ENCODE results near the gene TMSB4X.
"Not testable (repeated sequence)": the region's sequence is repeated elsewhere in the genome, so short reads cannot be mapped to it uniquely, and the experiment has no call there.

DNA sequence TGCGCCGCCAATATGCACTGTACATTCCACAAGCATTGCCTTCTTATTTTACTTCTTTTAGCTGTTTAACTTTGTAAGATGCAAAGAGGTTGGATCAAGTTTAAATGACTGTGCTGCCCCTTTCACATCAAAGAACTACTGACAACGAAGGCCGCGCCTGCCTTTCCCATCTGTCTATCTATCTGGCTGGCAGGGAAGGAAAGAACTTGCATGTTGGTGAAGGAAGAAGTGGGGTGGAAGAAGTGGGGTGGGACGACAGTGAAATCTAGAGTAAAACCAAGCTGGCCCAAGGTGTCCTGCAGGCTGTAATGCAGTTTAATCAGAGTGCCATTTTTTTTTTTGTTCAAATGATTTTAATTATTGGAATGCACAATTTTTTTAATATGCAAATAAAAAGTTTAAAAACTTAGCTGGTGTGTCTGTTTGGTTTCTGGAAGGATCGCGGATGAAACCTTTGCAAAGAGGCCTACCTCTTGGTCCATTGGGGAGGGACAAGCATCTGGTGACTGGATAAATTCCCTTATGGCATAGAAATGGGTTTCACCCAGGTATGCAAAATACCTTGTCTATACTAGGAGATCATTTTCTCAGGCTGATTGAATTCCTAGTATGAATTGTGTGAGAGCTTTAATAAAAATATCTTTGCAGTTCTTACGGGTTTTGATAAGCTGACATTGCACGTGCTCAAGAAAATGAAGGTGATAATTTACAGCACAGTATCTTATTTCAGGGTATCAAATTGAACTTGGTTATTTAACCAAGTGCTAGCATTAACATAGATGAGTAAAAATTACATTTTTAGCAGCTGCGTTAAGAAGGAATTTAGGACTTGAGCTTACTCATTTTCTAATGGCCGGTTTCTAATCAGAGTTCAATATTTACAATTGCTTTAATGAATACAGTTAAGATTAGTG is 2.2 kb downstream of the TMSB4X start:
- TF ChIP-seq, protein P1, sequence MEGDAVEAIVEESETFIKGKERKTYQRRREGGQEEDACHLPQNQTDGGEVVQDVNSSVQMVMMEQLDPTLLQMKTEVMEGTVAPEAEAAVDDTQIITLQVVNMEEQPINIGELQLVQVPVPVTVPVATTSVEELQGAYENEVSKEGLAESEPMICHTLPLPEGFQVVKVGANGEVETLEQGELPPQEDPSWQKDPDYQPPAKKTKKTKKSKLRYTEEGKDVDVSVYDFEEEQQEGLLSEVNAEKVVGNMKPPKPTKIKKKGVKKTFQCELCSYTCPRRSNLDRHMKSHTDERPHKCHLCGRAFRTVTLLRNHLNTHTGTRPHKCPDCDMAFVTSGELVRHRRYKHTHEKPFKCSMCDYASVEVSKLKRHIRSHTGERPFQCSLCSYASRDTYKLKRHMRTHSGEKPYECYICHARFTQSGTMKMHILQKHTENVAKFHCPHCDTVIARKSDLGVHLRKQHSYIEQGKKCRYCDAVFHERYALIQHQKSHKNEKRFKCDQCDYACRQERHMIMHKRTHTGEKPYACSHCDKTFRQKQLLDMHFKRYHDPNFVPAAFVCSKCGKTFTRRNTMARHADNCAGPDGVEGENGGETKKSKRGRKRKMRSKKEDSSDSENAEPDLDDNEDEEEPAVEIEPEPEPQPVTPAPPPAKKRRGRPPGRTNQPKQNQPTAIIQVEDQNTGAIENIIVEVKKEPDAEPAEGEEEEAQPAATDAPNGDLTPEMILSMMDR (IDR thresholded peaks at IDR 0.05): not testable (repeated sequence)
- TF ChIP-seq TCF12 (IDR thresholded peaks at IDR 0.05); ELF1 (IDR thresholded peaks at IDR 0.05); SMC3 (IDR thresholded peaks at IDR 0.05; ENCODE audit: low read depth, low read length); FOXM1 (IDR thresholded peaks at IDR 0.05; ENCODE audit: low read depth): not testable (repeated sequence)
